NCI-H187 treated with DMSO at 0.1 percent for 48 hours (cell line): ENCODE data around the gene SUPT3H.

Experiments used
- DNase-seq: peaks from one replicate; lab custom pipeline; 2025; lab: John Stamatoyannopoulos, UW

Gene SUPT3H

DNA sequence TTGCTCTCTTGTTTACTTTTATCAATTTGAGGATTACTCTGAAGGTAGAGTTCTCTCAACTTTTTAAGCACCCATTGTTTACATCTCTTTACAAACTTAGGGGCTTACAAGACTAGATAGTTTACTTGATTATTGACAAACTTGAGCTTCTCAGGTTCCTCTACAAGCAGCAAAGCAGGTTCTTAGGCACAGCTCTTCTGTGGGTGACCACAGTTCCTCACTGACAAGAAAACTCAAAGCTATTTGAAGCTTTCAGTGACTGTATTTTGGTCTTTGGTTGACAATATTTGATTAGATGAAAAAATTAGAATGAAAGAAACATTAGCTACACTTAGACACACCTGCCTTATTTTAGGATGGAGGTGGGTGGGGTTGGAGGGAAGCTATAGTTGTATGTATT lies 376.9 kb downstream of the SUPT3H start:
- no peak for DNase-seq

- no peak for DNase-seq
Measured at GRCh38 chr6:44999066-44999465, 378.7 kb downstream of the SUPT3H start.

- no peak for DNase-seq
Measured at GRCh38 chr6:44995486-44996132, 382.1 kb downstream of the SUPT3H start.

DNA sequence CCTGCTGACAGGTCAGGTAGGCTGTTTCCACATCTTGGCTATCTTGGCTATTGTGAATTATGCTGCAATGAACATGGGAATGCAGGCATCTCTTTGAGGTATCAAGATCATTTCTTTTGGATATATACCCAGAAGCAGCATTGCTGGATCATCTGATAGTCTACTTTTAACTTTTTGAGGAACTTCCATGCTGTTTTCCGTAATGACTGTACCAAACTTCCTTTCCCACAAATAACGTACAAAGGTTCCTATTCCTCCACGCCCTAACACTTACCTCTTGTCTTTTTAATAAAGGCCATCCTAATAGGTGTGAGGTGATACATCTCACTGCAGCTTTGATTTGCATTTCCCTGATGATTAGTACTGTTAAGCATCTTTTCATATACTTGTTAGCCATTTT lies 388.3 kb downstream of the SUPT3H start:
- DNase-seq, result no peak

GRCh38 chr6:44985006-44985405 lies 392.7 kb downstream of the SUPT3H start:
- no peak for DNase-seq

GRCh38 chr6:44983467-44984365 lies 394.0 kb downstream of the SUPT3H start:
- no peak for DNase-seq

- no peak for DNase-seq
Measured at GRCh38 chr6:44980841-44981240, 396.9 kb downstream of the SUPT3H start.

DNA sequence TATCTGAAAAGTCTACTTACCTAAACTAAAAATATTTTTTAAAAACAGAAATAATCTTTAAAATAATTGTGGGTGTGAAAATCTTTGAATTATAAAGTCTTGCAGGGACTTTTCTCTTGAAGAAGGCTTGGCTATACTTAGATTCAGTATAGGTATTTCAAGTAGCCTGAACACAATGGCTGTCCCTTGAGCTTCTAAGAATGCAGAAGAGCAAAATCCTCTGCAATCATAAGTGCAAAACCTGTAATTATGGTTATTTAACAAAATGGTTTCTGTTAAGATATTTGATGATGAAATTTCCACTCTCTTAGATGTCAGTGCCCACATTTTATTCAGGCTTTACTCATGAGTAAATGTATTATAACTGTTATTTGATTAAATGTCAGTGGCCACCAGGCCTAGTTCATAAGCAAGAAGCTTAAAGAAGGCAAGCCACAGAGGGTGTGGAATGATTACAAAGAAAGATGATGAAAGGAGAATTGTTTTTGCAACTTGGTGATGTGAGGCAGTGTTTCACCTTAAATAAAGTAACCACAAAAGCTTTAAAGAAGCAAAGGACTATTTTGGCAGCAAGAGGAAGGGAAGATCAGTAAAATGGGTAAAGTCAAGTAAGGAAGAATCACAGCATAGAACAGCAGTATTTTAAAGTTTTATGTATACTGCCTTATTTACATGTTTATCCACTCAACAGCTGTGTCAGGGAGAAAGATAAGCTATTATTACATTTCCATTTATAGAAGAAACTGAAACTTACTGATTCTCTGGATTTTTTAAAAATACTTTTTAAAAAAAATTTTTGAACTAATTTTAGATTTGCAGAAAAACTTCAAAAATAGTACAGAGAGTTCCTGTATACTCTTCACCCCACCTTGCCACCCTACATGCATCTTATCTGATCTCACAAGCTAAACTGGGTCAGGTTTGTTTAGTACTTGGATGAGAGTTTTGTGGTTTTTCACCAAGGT lies 400.8 kb downstream of the SUPT3H start:
- DNase-seq, result no peak

DNA sequence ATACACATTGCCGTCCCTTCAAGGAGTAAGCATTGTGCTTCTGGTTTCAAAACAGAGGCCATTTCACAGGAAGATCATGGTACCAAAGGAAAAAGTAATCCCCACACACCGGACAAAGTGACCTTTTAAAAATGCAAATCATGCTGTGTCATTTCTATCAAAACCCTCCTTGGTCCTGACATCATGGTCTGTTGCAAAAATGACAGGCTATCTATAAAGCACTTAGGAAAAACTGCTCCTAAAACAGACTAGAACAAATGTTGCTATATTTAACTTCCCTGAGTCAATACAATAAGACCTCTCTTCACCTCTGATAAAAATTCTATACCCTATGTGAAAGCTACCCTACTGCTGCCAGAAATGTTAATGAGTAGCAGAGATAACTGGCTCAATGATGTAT lies 403.2 kb downstream of the SUPT3H start:
- DNase-seq, result no peak

DNA sequence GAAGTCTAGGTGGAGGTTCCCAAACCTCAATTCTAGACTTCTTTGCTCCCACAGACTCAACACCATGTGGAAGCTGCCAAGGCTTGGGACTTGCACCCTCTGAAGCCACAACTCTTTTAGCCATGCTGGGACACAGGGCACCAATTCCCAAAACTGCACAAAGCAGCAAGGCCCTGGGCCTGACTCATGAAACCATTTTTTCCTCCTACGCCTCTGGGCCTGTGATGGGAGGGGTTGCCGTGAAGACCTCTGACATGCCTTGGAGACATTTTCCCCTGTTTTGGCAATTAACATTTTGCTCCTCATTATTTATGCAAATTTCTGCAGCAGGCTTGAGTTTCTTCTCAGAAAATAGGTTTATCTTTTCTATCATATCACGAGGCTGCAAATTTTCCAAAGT lies 405.0 kb downstream of the SUPT3H start:
- DNase-seq, result no peak

- DNase-seq, result no peak
Measured at GRCh38 chr6:44969446-44970185, 408.1 kb downstream of the SUPT3H start.

DNA sequence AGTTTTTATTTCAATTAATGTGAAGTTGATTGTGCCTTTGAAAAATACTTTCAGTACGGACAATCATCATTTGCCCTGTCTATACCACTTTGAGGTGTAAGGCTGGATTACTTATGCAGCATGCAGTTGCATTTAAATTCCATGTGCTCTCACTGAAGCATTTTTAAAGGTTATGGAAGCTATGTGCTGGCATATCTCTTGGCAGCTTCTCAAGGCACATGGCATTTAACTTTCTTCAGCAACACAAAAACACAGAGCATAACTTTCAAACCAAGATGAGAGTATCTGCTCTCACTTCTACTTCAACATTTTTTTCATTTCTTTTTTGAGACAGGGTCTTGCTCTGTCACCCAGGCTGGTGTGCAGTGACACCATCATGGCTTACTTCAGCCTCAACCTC lies 410.3 kb downstream of the SUPT3H start:
- DNase-seq, result no peak

DNA sequence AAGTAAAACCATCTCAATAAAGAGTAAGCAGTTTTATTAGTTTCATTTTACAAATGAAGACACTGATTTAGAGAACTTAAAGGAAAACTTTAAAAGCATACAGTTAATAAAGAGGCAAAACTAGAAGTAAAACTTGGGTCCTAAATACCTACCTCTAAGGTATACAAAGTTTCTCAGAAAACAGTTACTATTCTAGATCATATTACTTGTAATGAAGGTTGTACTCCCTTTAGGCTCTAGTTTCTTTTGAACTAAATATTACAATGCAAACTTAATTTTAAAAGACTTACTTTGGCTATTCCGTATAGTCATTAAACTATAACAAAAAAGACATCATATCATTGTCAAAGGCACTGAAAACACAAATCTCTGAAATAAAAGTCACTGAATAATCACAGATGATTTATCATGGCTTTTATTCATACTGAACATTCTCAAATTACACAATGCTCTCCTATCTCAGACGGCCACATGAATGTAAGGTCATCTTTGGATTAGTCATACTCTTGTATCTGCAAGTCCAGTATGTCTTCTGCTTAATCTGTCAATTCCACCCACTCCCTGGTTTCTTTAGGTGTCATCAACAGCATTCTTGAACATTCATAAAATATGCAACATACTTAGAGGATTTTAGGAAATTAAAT lies 411.2 kb downstream of the SUPT3H start:
- DNase-seq, result no peak

- DNase-seq, result no peak
Measured at GRCh38 chr6:44965708-44966107, 412.0 kb downstream of the SUPT3H start.

DNA sequence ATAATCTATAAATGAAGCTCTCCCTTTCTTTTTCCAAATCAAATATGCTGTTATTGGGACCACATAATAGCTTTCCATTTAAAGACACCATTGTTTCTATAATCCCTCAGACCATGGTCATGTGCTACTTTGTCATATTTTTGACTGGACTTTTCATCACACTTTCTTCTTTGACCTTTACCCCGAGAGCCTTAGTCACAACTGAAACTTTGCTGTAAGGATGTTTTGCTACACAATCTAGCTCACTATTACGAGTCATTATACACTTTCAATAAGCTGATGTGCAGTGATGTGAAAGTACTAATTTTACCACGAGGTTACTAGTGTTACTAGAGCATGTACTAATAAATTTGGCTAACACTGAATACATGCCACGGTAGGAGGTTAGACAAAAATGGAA lies 416.8 kb downstream of the SUPT3H start:
- DNase-seq, result no peak

DNA sequence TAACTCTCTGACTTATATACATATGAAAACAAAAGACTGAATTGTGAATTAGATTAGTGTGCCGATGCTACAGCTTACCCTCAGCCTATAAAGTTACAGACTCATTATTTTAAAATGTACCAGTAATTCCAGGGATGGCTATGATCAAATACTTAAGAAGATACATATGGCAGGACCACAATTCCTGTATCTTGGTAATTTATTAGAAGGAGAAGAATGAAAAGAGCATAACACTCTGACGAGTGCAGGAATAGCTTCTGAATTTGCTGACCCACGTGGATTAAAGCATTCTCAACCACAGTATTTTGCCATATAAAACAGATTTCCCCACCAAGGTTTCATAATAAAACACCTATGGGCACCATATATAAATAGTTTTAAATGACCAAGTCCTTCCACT lies 418.1 kb downstream of the SUPT3H start:
- no peak for DNase-seq

- no peak for DNase-seq
Measured at GRCh38 chr6:44957156-44957555, 420.6 kb downstream of the SUPT3H start.

- no peak for DNase-seq
Measured at GRCh38 chr6:44956396-44956795, 421.3 kb downstream of the SUPT3H start.

DNA sequence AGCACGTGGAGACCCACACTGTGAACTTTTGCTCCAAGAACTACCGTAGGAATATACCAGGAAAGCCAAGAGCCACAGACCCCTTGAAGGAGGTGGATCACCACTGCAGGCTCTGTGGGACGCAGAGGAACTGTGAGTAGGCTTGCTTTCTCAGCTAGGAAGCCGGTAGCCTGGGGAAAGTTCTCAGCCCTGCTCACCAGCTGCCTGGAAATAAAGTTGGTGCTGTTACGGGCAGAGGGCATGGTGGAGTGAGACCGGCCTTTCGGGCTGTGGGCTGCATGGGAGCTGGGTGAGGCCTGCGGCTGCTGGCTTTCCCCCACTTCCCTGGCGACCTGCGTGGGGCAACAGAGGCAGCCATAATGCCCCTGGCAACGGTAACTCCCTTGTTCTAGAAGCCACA lies 422.6 kb downstream of the SUPT3H start:
- DNase-seq, result no peak

GRCh38 chr6:44954281-44954680 lies 423.5 kb downstream of the SUPT3H start:
- DNase-seq, result no peak

GRCh38 chr6:44951253-44951747 lies 426.4 kb downstream of the SUPT3H start:
- no peak for DNase-seq
